HG03442 (cell line): ENCODE results near the gene CFLAR.
"Not testable (repeated sequence)": the region's sequence is repeated elsewhere in the genome, so short reads cannot be mapped to it uniquely, and the experiment has no call there.

Source experiments
- ATAC-seq: cut with Tn5 transposase; IDR thresholded peaks from one replicate; pipeline ENCODE4 v1.9.1; 2021; ENCODE audit warnings: mild to moderate bottlenecking, moderate library complexity; ENCODE audit not compliant: unreplicated experiment

Gene CFLAR

GRCh38 chr2:201174687-201175086 lies 58.7 kb downstream of the CFLAR start:
- ATAC-seq: no peak

- ATAC-seq: no peak
Measured at GRCh38 chr2:201176081-201176481, 60.1 kb downstream of the CFLAR start.

GRCh38 chr2:201180010-201180409 lies 64.0 kb downstream of the CFLAR start:
- no peak for ATAC-seq

- peak; percentile 77 for ATAC-seq
Measured at GRCh38 chr2:201182650-201183364, 66.8 kb downstream of the CFLAR start, which contains the start of gene CASP10. Gene CASP10, plus strand, starts transcription at chr2:201183141. Its CDS starts 2,637 bp downstream, at chr2:201185778.

- no peak for ATAC-seq
Measured at GRCh38 chr2:201183365-201183727, 67.4 kb downstream of the CFLAR start.

- ATAC-seq: not testable (repeated sequence)
Measured at GRCh38 chr2:201183835-201184234, 67.9 kb downstream of the CFLAR start.

GRCh38 chr2:201184248-201184647 lies 68.3 kb downstream of the CFLAR start:
- not testable (repeated sequence) for ATAC-seq

- no peak for ATAC-seq
Measured at GRCh38 chr2:201185863-201186262, 69.9 kb downstream of the CFLAR start.

- ATAC-seq: no peak
Measured at GRCh38 chr2:201186982-201187381, 71.0 kb downstream of the CFLAR start.

GRCh38 chr2:201188449-201188848 lies 72.5 kb downstream of the CFLAR start:
- no peak for ATAC-seq

GRCh38 chr2:201191132-201191875 lies 75.3 kb downstream of the CFLAR start:
- no peak for ATAC-seq

GRCh38 chr2:201194097-201194496 lies 78.1 kb downstream of the CFLAR start:
- ATAC-seq: peak; percentile 95

- no peak for ATAC-seq
Measured at GRCh38 chr2:201195331-201195730, 79.4 kb downstream of the CFLAR start.

- no peak for ATAC-seq
Measured at GRCh38 chr2:201196003-201196402, 80.0 kb downstream of the CFLAR start.

- no peak for ATAC-seq
Measured at GRCh38 chr2:201196803-201197202, 80.8 kb downstream of the CFLAR start.

GRCh38 chr2:201197781-201198180 lies 81.8 kb downstream of the CFLAR start:
- ATAC-seq: no peak

- ATAC-seq: no peak
Measured at GRCh38 chr2:201199847-201200246, 83.9 kb downstream of the CFLAR start.

GRCh38 chr2:201200345-201200744 lies 84.4 kb downstream of the CFLAR start:
- no peak for ATAC-seq

GRCh38 chr2:201201371-201201770 lies 85.4 kb downstream of the CFLAR start:
- ATAC-seq: no peak

GRCh38 chr2:201203916-201204654 lies 88.1 kb downstream of the CFLAR start:
- no peak for ATAC-seq

- no peak for ATAC-seq
Measured at GRCh38 chr2:201204655-201205514, 88.9 kb downstream of the CFLAR start.
